AG09309 (cell line): ENCODE results near the gene HOXB7.

Experiments
- DNase-seq: peaks from one replicate; pipeline ENCODE4 v3.0.0-alpha.2; 2010; ENCODE audit warnings: low read depth
- H3K4me3 ChIP-seq: 2 replicates; pipeline ENCODE4 v1.5.1; 2011; ENCODE audit warnings: mild to moderate bottlenecking, low read depth, low read length, moderate library complexity; ENCODE audit not compliant: control insufficient read depth
- CTCF ChIP-seq: IDR thresholded peaks from 2 replicates; pipeline ENCODE4 v1.5.1; 2011; ENCODE audit warnings: mild to moderate bottlenecking, low read depth, low read length, inconsistent platforms; ENCODE audit not compliant: insufficient read depth, control insufficient read depth; ENCODE audit errors: missing control alignments

The HOXB7 gene

DNA sequence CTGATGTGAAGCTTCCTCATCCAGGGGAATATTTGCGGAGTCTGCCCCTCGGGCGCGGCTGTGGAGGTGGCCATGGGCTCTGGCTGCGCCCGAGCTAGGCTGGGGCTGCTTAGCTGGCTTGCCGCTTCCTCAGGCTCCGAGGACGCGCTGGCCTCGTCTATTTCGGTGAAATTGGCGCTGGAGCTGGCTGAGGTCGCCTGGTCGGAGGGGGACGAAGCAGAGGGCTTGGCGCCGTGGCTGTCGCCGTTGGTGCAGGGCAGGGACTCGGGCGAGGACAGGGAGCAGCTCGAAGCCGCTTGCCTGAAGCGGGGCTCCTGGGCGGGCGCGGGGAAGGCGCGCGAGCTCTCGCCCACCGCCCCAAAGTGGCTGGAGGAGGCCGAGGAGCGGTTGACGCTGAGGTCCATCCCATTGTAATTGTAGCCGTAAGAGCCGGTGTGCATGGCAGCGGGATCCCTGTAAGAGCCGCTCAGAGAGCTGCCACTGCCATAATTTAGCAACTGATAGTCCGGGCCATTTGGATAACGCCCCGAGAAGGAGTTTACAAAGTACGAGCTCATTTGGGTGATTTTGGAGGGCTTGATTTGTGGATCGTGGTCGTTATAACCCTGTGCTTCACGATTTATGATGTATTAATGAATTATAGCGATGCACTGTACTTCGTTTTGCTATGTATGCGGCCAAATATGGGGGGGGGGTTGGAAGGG, 17.5 kb downstream of the HOXB7 start, which contains the start of gene HOXB5:
Gene HOXB5, minus strand, starts transcription at position 654 of the 704 bp plus-strand sequence. Its CDS starts 97 bp downstream, at position 557.
- H3K4me3 ChIP-seq = no peak within 1 kb of the TSS; the same call in 1 of the 2 replicates
- DNase-seq = no peak
- TF ChIP-seq CTCF = no peak

GRCh38 chr17:48592577-48592976, 18.2 kb downstream of the HOXB7 start:
- DNase-seq = no peak
- H3K4me3 ChIP-seq = no peak overlapping the region
- TF ChIP-seq CTCF = no peak

DNA sequence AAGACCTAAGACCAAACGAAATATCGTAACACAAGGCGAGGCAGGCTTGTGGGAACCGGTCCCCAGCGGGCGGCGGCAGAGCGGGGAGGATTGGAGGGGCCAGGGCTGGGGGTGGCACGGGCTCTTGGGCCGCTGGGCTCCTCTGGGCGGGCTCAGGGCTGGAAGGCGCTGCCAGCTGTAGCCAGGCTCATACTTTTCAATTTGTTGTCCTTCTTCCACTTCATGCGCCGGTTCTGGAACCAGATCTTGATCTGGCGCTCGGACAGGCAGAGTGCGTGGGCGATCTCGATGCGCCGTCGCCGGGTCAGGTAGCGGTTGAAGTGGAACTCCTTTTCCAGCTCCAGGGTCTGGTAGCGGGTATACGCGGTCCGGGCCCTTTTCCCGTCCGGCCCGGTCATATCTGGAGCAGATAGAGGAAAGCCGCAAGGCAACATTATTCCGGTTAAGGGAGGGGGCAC, 18.7 kb downstream of the HOXB7 start:
- DNase-seq = no peak
- TF ChIP-seq CTCF = no peak
- no peak overlapping the region for H3K4me3 ChIP-seq

DNA sequence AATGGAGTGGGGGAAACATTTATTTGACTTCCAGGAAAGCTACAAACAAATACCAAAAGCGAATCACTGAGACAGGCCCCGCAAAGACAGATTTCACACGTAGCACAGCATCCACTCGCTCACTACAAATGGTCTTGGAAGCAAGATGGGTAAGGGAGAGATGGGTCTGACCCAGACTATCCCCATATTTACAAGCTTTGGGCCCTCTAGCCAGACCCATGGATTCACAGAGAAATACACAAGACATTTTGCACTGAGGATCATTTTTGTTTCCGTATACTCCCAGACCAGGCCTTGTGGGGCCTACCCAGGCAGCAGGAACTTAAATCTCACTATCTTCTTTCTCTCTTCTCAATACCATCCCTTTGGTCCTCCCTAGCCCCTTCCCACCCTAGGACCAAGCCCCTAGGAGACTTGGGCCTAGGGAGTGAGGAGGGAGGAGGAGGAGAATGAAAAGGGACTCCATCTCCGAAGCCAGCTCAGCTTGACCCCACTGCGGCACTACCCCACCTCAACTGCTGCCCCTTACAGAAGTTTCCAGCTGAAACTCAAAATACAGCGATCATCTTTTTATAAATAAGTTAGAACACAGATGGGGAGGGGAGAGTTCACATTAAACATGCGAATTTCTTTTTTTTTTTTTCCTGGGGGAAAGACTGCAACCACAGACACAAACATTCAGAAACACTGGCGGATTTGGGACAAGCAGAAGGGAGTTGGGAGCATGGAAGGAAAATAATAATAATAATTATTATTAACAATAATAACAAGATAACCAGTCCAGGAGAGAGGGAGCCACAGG, 19.4 kb downstream of the HOXB7 start:
- DNase-seq = no peak
- TF ChIP-seq CTCF = no peak
- H3K4me3 ChIP-seq = no peak overlapping the region

DNA sequence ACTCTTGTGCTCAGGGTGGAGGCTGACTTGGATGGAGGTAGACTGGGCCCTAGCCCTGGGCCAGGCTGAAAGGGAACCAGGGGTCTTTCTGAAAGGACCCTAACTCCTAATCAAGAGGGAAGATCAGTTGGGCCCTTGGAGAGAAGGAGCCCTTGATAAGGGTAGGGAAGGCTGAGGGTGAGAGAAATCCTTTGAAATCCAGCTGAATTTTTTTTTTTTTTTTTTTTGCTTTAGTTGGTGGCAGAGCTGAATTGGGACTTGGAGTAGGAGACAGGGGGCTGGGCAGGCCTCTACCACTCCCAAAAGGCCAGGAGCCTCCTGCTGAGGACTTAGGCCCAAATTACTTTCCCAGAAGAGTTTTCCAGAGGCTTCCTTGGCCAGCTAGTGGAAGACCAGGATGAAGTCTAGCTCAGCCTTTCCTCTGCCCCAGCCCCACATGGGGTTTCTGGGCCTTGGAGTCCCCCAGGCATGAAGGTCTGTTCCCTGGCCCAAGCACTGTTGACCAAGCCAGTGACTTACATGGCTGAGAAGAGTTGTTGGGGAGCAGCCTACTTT, 20.1 kb downstream of the HOXB7 start:
- no peak for TF ChIP-seq CTCF
- DNase-seq = no peak
- H3K4me3 ChIP-seq = no peak overlapping the region

GRCh38 chr17:48589831-48590606, 20.8 kb downstream of the HOXB7 start, which contains the start of gene HOXB3:
Gene HOXB3, minus strand, starts transcription at chr17:48590241. Its CDS starts 37,767 bp downstream, at chr17:48552474.
- DNase-seq = no peak
- H3K4me3 ChIP-seq = no peak within 1 kb of the TSS
- TF ChIP-seq CTCF = no peak
